Measurements from ENCODE around the gene TMEM125. TPM values are rescaled to one million over a fixed set of nuclear protein-coding genes. Genes with fewer than 3 reads are reported as not detected.

The TMEM125 gene
- total RNA-seq (2022; extraction: Qiagen RNA extraction) = 0.05 to 0.08 TPM (median 0.07 TPM) in 3 of 5 replicates, not detected in the others

DNA sequence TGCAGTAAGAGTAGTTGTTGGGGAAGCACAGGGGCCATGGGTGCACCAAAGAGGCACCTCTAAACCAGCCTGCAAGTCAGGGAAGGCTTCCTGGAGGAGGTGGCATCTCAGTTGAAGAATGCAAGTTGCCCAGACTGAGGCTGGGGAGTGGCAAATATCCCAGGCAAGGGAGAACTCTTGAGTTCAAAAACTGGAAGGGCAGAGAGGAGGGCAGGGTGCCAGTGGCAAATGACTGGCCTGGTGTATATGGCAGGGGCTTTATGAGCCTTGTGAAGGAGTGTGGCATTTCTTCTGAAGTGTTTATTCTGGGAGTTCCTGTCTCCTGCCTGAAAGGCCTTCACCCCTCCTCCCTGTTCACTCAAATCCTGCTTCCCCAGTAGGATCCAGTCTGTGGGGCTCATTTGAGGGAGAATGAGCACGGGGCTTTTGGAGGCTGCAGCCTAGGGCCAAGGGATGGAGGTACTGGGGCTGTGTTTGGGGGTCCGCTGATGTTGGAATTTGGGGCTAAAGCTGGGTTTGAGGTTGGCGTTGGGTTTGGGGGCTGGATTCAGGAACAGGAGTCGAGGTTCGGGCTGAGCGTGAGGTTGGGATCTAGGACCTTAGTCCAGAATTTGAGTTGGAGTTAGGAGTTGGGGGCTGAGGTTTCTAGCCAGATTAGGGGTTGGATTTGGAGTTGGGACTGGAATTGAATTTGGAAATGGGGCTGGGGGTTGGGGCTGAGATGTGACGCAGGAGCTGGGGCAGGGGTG is at the start of gene TMEM125:
Gene TMEM125 (plus strand): TSS at position 357 of the 749 bp plus-strand sequence. CDS start 2,740 bp downstream, outside the sequence.

DNA sequence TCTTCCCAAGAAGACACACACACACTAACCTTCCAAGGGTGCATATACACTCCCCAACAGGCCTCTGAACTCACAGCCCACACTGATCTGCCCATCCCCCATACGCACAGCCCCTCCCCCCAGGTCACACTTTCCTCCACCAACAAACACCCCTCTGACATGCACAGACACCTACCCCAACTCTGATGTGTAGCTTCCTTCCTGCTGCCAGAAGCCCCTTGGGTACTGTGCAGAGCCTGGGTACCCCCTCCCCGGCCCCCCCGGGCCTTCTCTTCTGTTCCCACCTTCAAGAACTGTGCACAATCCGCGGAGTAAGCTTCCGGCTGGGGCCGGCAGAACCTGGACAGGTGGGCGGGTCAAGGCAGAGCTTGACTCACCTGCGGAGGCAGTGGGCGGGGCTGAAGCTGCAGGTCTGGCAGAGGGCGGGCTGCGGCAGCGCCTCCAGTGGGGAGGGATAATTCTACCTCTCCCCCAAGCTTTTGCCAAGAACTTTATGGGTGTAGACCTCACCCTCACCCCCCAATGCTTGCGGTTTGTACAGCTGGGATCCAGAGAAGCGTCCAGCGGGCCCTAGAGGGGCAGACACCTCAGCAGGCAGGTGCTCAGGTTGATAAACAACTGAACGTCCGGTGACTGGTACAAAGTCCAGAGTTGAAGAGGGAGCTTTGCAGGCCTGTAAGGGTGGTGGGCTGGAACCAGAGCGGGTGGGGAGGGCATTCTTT is 15.6 kb downstream of the TMEM125 start, which contains the start of gene C1orf210:
Gene C1orf210 (minus strand): TSS at position 313 of the 722 bp plus-strand sequence. CDS start 2,311 bp downstream, outside the sequence.

DNA sequence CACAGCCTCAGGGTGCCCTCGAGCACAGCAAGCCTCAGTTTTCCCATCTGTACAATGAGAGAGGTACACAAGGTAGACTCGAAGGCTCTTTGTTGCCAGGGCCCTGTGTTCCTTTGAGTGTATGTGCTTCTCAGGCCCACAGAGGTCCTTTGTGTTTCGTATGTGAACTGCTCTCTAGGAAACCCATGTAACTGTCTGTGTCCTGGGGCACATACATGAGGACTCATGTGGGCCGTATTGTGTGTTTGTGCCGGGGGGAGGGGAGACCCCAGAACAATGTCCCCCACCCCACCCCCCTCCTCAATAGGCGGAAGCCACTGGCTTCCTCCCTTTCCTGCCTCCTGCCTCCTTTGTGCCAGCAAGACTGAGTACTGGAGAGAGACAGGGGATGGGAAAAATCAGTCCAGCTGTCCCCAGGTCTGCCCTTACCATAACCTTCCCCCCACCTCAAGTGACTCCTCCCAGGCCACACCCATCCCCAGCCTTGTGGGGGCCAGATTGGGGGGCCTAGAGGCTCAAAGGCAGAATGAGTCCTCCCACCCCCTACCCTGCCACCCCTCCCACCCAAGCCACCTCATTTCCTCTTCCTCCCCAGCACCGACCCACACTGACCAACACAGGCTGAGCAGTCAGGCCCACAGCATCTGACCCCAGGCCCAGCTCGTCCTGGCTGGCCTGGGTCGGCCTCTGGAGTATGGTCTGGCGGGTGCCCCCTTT is 30.8 kb downstream of the TMEM125 start, which contains the start of gene TIE1:
Gene TIE1 (plus strand): TSS at position 605 of the 717 bp plus-strand sequence. CDS start 90 bp downstream, at position 695.

Other genes starting within 250 kb of the TMEM125 start
- 168 to 200 TPM (median 185 TPM) in 5 replicates for gene EBNA1BP2, start 97.7 kb upstream of the TMEM125 start, total RNA-seq (2022; extraction: Qiagen RNA extraction)
- 0.28 to 0.68 TPM (median 0.36 TPM) in 5 replicates for gene CFAP57, start 97.7 kb upstream of the TMEM125 start, total RNA-seq (2022; extraction: Qiagen RNA extraction)
- gene C1orf210, start 15.6 kb downstream of the TMEM125 start, total RNA-seq (2022; extraction: Qiagen RNA extraction) = not detected in 5 replicates
- gene TIE1, start 31.0 kb downstream of the TMEM125 start, total RNA-seq (2022; extraction: Qiagen RNA extraction) = 0.02 to 0.15 TPM in 2 of 5 replicates, not detected in the others
- 0.17 to 0.22 TPM (median 0.21 TPM) in 3 of 5 replicates, not detected in the others for gene MPL, start 67.8 kb downstream of the TMEM125 start, total RNA-seq (2022; extraction: Qiagen RNA extraction)
- gene CDC20, start 89.0 kb downstream of the TMEM125 start, total RNA-seq (2022; extraction: Qiagen RNA extraction) = 182 to 204 TPM (median 198 TPM) in 5 replicates
- gene ELOVL1, start 98.0 kb downstream of the TMEM125 start, total RNA-seq (2022; extraction: Qiagen RNA extraction) = 135 to 156 TPM (median 143 TPM) in 5 replicates
- gene MED8, start 119.8 kb downstream of the TMEM125 start, total RNA-seq (2022; extraction: Qiagen RNA extraction) = 34.9 to 37.9 TPM (median 37.3 TPM) in 5 replicates
- 5.8 to 7.6 TPM (median 7.2 TPM) in 5 replicates for gene SZT2, start 119.9 kb downstream of the TMEM125 start, total RNA-seq (2022; extraction: Qiagen RNA extraction)
- gene HYI, start 183.9 kb downstream of the TMEM125 start, total RNA-seq (2022; extraction: Qiagen RNA extraction) = 11.5 to 16.3 TPM (median 14.4 TPM) in 5 replicates

Data from A549 treated with Hydrocortisone at 1 μM for 4 hours (cell line).